ENCODE results near the gene SEMA5A. TPM values are rescaled to one million over a fixed set of nuclear protein-coding genes. Genes with fewer than 3 reads are reported as not detected.

The SEMA5A gene
- total and polyA plus RNA-seq, 7 donors, result 0.60 to 4.7 (median 2.8) TPM

DNA sequence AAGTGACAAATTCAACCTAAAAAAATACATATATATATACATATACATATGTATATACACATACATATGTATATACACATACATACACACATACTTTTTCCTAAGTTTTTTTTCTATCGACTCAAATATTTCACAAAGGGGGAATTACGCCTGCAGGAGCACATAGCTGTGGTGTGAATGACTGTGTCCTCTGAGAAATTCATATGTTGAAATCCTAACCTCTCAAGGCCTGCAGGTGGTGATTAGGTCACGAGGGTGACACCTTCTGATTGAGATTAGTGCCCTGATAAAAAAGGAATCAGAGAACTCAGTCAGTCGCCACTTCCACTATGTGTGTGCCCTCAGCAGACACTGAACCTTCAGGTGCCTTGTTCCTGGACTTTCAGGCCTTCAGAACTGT is 248.7 kb downstream of the SEMA5A start:
- H3K27ac ChIP-seq, result no peak overlapping the region
- no peaks in the 10 kb centered on the region for H3K4me1 ChIP-seq
- intact Hi-C loops (cut with DNase I), result no loop called here
- no peak overlapping the region for H3K4me3 ChIP-seq
- DNase-seq, result no peak
- no peaks in the 10 kb centered on the region for H3K27me3 ChIP-seq
- WGBS, 2 donors, result 69 to 76% methylated on average over 4 of the region's 4 CpGs
- no peak for TF ChIP-seq EP300 (IDR thresholded peaks at IDR 0.05)
- no peaks in the 10 kb centered on the region for H3K36me3 ChIP-seq
- H3K9me3 ChIP-seq, result no peaks in the 10 kb centered on the region

DNA sequence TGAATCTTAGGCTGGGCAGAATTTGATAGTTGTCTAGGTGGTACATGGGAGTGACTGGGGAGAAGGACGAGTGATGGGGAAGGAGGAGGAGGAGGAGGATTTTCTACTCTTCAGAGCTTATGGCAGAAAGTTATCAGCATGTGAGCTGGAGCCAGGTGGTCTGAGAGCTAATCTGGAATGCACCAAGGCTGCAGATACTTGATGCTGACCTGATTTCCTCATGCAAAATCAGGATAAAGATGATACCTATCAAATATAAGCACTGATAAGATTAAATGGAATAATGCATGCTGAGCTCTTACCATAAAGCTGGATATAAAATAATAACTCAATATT is 250.4 kb downstream of the SEMA5A start:
- H3K27ac ChIP-seq, result no peak overlapping the region
- H3K9me3 ChIP-seq, result no peaks in the 10 kb centered on the region
- H3K4me3 ChIP-seq, result no peak overlapping the region
- H3K27me3 ChIP-seq, result no peaks in the 10 kb centered on the region
- no peaks in the 10 kb centered on the region for H3K36me3 ChIP-seq
- 75 to 85% methylated on average over 1 of the region's 1 CpG for WGBS, 2 donors
- TF ChIP-seq POLR2AphosphoS5 (IDR thresholded peaks at IDR 0.05) (no peak), POLR2A (IDR thresholded peaks at IDR 0.05) (no peak), EP300 (IDR thresholded peaks at IDR 0.05) (no peak)
- TF ChIP-seq, protein P1, sequence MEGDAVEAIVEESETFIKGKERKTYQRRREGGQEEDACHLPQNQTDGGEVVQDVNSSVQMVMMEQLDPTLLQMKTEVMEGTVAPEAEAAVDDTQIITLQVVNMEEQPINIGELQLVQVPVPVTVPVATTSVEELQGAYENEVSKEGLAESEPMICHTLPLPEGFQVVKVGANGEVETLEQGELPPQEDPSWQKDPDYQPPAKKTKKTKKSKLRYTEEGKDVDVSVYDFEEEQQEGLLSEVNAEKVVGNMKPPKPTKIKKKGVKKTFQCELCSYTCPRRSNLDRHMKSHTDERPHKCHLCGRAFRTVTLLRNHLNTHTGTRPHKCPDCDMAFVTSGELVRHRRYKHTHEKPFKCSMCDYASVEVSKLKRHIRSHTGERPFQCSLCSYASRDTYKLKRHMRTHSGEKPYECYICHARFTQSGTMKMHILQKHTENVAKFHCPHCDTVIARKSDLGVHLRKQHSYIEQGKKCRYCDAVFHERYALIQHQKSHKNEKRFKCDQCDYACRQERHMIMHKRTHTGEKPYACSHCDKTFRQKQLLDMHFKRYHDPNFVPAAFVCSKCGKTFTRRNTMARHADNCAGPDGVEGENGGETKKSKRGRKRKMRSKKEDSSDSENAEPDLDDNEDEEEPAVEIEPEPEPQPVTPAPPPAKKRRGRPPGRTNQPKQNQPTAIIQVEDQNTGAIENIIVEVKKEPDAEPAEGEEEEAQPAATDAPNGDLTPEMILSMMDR (IDR thresholded peaks at IDR 0.05), result no peak
- intact Hi-C loops (cut with DNase I), result no loop called here
- H3K4me1 ChIP-seq, result no peaks in the 10 kb centered on the region
- no peak for DNase-seq

DNA sequence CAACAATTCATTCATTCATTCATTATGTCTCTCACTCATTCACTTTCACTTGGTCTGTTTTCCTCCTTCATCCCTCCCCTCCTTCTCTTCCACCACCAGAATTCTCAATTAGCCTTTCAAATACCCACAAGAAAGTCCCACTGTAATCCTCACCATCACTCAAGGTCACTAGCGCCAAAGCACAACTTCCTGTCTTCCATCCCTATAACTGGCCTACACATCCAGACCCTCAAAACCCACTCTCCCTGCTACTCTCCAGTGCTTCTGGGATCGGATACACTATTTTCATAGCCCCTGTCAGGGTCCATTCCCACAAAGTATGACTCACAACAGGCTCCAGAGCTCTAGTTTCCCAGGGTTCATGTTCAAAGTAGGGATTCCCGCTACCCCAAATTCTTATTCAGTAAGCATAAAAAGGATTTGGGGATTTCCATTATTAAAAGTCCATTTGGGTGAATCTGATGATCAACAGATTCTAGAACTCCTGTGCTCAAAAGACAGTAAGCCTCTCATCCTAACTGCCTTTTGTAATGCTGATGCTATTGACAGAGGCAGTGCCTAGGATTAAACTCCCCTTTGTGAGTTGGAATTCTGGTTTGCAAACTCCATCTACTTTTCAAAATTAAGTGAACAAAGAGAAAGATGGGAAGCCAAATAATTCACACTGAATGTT is 250.9 kb downstream of the SEMA5A start:
- Histone ChIP-seq H3K9me3 (no peaks in the 10 kb centered on the region), H3K27me3 (no peaks in the 10 kb centered on the region), H3K4me1 (no peaks in the 10 kb centered on the region), H3K36me3 (no peaks in the 10 kb centered on the region), H3K4me3 (no peak overlapping the region), H3K27ac (no peak overlapping the region)
- 81 to 83% methylated on average over 3 of the region's 3 CpGs for WGBS, 2 donors
- no peak for DNase-seq
- no peak for TF ChIP-seq EP300 (IDR thresholded peaks at IDR 0.05)
- TF ChIP-seq POLR2AphosphoS5 (IDR thresholded peaks at IDR 0.05), result no peak
- TF ChIP-seq POLR2A (IDR thresholded peaks at IDR 0.05), result no peak
- TF ChIP-seq, protein P1 (IDR thresholded peaks at IDR 0.05), result no peak
- intact Hi-C loops (cut with DNase I), result no loop called here

DNA sequence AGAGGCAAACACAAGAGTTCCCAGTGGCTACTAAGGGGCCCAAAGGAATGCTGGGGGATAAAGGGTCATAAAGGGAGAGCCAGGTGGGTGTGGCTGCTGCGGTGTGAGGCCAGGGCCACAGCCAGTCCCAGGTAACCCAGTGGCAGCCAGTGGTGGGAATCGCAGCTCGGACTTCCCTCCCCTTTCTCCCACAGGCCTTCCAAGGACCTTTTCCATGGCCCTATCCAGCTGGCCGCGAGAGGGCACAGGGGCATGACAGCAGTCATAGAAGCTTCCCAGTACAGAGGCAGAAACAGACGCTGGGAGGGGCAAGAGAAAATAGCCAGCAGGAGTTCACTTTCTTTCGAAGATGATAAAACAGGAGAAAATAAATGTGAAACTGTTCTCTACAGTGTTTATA is 257.6 kb downstream of the SEMA5A start:
- TF ChIP-seq POLR2A (IDR thresholded peaks at IDR 0.05), result no peak
- TF ChIP-seq EP300 (IDR thresholded peaks at IDR 0.05), result no peak
- TF ChIP-seq, protein P1 (IDR thresholded peaks at IDR 0.05), result no peak
- TF ChIP-seq POLR2AphosphoS5 (IDR thresholded peaks at IDR 0.05), result no peak
- peak overlapping the region in 2 of 4 donors; percentile 3 to 20 for H3K27ac ChIP-seq
- DNase-seq, result no peak
- H3K4me3 ChIP-seq, result no peak overlapping the region
- no peaks in the 10 kb centered on the region for H3K4me1 ChIP-seq
- H3K9me3 ChIP-seq, result no peaks in the 10 kb centered on the region
- no peaks in the 10 kb centered on the region for H3K27me3 ChIP-seq
- intact Hi-C loops (cut with DNase I), result loop anchor here (10.0 kb wide), 1 partner anchor 257 kb away; the partner anchor contains the start of gene SEMA5A
- whole genome bisulfite sequencing, 2 donors, result 86 to 91% methylated on average over 7 of the region's 7 CpGs
- H3K36me3 ChIP-seq, result no peaks in the 10 kb centered on the region

DNA sequence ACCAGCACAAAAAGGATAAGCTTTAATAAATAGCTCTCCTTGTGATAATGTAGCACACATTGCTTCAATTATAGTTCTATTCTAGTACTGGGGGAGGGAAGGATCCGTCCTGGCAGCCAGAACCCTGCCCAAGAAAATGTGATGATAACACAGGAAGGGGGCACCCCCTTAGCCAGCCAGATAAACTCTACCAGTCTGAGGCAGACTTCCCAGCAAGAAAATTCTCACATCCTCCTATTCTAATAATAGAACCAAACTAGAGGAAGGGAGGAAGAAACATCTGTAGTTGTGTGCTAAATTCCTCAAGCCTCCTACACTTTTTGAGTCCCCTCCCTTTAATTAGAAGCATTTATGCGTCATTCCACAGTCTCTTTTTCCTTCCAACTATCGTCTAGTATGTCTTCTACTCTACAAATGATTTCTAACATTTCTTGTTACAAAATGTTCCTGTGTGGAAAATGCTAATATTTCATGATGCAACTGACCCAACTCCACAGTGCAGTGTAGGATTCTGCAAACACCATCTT is 261.0 kb downstream of the SEMA5A start:
- TF ChIP-seq, protein P1 (IDR thresholded peaks at IDR 0.05), result no peak
- TF ChIP-seq POLR2AphosphoS5 (IDR thresholded peaks at IDR 0.05) (no peak), POLR2A (IDR thresholded peaks at IDR 0.05) (no peak), EP300 (IDR thresholded peaks at IDR 0.05) (no peak)
- no peaks in the 10 kb centered on the region for H3K27me3 ChIP-seq
- no peaks in the 10 kb centered on the region for H3K4me1 ChIP-seq
- no peak overlapping the region for H3K4me3 ChIP-seq
- DNase-seq, result no peak
- intact Hi-C loops (cut with DNase I), result loop anchor here (10.0 kb wide), 1 partner anchor 260 kb away; the partner anchor contains the start of gene SEMA5A
- WGBS, 2 donors, result 24 to 76% methylated on average over 3 of the region's 3 CpGs
- peak overlapping the region in 3 of 4 donors; percentile 17 to 57 (median 28) for H3K27ac ChIP-seq
- no peaks in the 10 kb centered on the region for H3K9me3 ChIP-seq
- no peaks in the 10 kb centered on the region for H3K36me3 ChIP-seq
